Endothelial cell of umbilical vein (primary cell): ENCODE results near the gene CT47C1. TPM values are rescaled to one million over a fixed set of nuclear protein-coding genes. Genes with fewer than 3 reads are reported as not detected.
"Not testable (repeated sequence)": the region's sequence is repeated elsewhere in the genome, so short reads cannot be mapped to it uniquely, and the experiment has no call there.

ENCODE experiments used
- BruUV-seq: library from RNA; stranded (reverse); fragments of 400-500 nt; replicated peaks from 2 replicates; lab custom pipeline; 2021; lab: Mats Ljungman, UMichigan
- CTCF ChIA-PET: fragments of 300-600, 350-600 bp; sonication (Branson Sonifier 250); formaldehyde crosslinking; loops from one replicate; lab custom pipeline; 2021; ENCODE audit warnings: antibody characterized with exemption, inconsistent platforms; lab: Charles Lee
- POLR2A ChIA-PET: fragments of 300-600, 350-600 bp; sonication (Branson Sonifier 250); formaldehyde crosslinking; loops from one replicate; lab custom pipeline; 2021; ENCODE audit warnings: antibody characterized with exemption, inconsistent platforms; lab: Charles Lee
- DNase-seq: peaks from one replicate; pipeline ENCODE4 v3.0.0-alpha.2; 2011; ENCODE audit warnings: low read depth, low spot score
- FAIRE-seq: peaks from 2 replicates; lab custom pipeline; 2011; peaks lifted over from hg19 to GRCh38; lab: Jason Lieb, UNC
- H2AFZ ChIP-seq: 2 replicates; pipeline ENCODE4 v1.6.0; 2012; ENCODE audit warnings: low read depth, low read length, control low read depth, inconsistent platforms
- H3K27ac ChIP-seq: 2 replicates; pipeline ENCODE4 v1.5.1; 2011; ENCODE audit warnings: low read depth, mild to moderate bottlenecking, control low read depth, low read length, moderate library complexity; ENCODE audit not compliant: insufficient read depth
- H3K27me3 ChIP-seq, 2 experiments: 2 replicates each; pipeline versions ENCODE4 v1.6.0 to v1.6.1; 2011; ENCODE audit warnings: low read length in 2 of 2, mixed read lengths in 1 of 2; ENCODE audit not compliant: control insufficient read depth in 2 of 2, insufficient read depth in 2 of 2
- H3K36me3 ChIP-seq, 2 experiments: 2 replicates in 1 of 2; 3 replicates in 1 of 2; pipeline ENCODE4 v1.5.1; 2011; ENCODE audit warnings: low read length in 2 of 2, mild to moderate bottlenecking in 1 of 2, moderate library complexity in 1 of 2; ENCODE audit not compliant: control insufficient read depth in 2 of 2, insufficient read depth in 2 of 2; ENCODE audit errors: extremely low read depth in 1 of 2
- H3K4me1 ChIP-seq: 3 replicates; pipeline ENCODE4 v1.5.1; 2011; ENCODE audit warnings: mild to moderate bottlenecking, low read length; ENCODE audit not compliant: control insufficient read depth, insufficient read depth; ENCODE audit errors: extremely low read depth
- H3K4me2 ChIP-seq: 2 replicates; pipeline ENCODE4 v1.6.1; 2011; ENCODE audit warnings: low read length, control low read depth, mixed read lengths; ENCODE audit not compliant: insufficient read depth
- H3K4me3 ChIP-seq, 3 experiments: fragments of 200-600 bp in 1 of 3; sonication (generic), shearing (Covaris generic) in 1 of 3; replicated peaks in 1 of 3; 2 replicates each; pipeline ENCODE4 v1.5.1; 2011 to 2016; ENCODE audit warnings: control low read depth in 3 of 3, low read length in 3 of 3, mild to moderate bottlenecking in 2 of 3, inconsistent platforms in 1 of 3, low read depth in 1 of 3, moderate library complexity in 1 of 3; ENCODE audit not compliant: insufficient read depth in 1 of 3
- H3K79me2 ChIP-seq: 2 replicates; pipeline ENCODE4 v1.6.0; 2012; ENCODE audit warnings: low read length, inconsistent platforms; ENCODE audit not compliant: control insufficient read depth, insufficient read depth
- H3K9ac ChIP-seq: replicated peaks from 2 replicates; pipeline ENCODE3; 2011; ENCODE audit warnings: low read length, control low read depth; ENCODE audit not compliant: insufficient read depth; ENCODE audit errors: extremely low read depth
- H3K9me1 ChIP-seq: replicated peaks from 3 replicates; pipeline ENCODE4 v1.6.0; 2011; ENCODE audit warnings: mild to moderate bottlenecking, low read length; ENCODE audit not compliant: control insufficient read depth, insufficient read depth; ENCODE audit errors: extremely low read depth
- H3K9me3 ChIP-seq: replicated peaks from 2 replicates; pipeline ENCODE4 v1.5.1; 2012; ENCODE audit warnings: low read length, inconsistent platforms; ENCODE audit not compliant: control insufficient read depth, insufficient read depth
- H4K20me1 ChIP-seq: replicated peaks from 2 replicates; pipeline ENCODE3; 2011; ENCODE audit warnings: mild to moderate bottlenecking, low read length; ENCODE audit not compliant: control insufficient read depth, insufficient read depth; ENCODE audit errors: extremely low read depth
- dilution Hi-C: fragments of 300-500 bp; cut with MboI; formaldehyde crosslinking; loops from one replicate; pipeline ENCODE4 v1.15.0; 2019; ENCODE audit warnings: low sequenced_read_pairs; ENCODE audit not compliant: extremely low pct_ligation_motif_present
- intact Hi-C: fragments of 100-400 bp; cut with micrococcal nuclease; formaldehyde crosslinking; loops from one replicate; pipeline ENCODE4 v1.10.0; 2022
- polyA plus RNA-seq, 4 experiments: library from polyadenylated mRNA; depleted of rRNA in 3 of 4; stranded (reverse) in 3 of 4; unstranded in 1 of 4; fragments of >200 nt; gene quantifications; 2 replicates each; pipeline versions ENCODE4 v1.2.1 to v1.2.3, GENCODE V29; 2011 to 2012; ENCODE audit warnings: missing spikeins in 1 of 4
- total RNA-seq: library from RNA; stranded (reverse); gene quantifications from 2 replicates; pipeline ENCODE4 v1.2.3, GENCODE V29; 2021

The CT47C1 gene
- total and polyA plus RNA-seq, 2 donors (not counting 3 experiments of a cell fraction or from before 2014, with no cell fraction given): not detected

- H3K9me3 ChIP-seq, H3K27ac ChIP-seq, H3K27me3 ChIP-seq, H3K9me1 ChIP-seq, H4K20me1 ChIP-seq, dilution Hi-C loops, DNase-seq, H3K9ac ChIP-seq, H2AFZ ChIP-seq, intact Hi-C loops, H3K36me3 ChIP-seq, CTCF ChIA-PET, H3K4me3 ChIP-seq, BruUV-seq, FAIRE-seq, H3K79me2 ChIP-seq, H3K4me2 ChIP-seq, H3K4me1 ChIP-seq, POLR2A ChIA-PET: not testable (repeated sequence)
Observed at GRCh38 chrX:119026344-119026743, 46.4 kb upstream of the CT47C1 start.

GRCh38 chrX:119027960-119028732 lies 44.6 kb upstream of the CT47C1 start:
- BruUV-seq, H3K4me3 ChIP-seq, H3K27me3 ChIP-seq, H3K4me2 ChIP-seq, H3K36me3 ChIP-seq, H3K9me3 ChIP-seq, dilution Hi-C loops, H3K9me1 ChIP-seq, H4K20me1 ChIP-seq, H3K79me2 ChIP-seq, POLR2A ChIA-PET, H3K4me1 ChIP-seq, H2AFZ ChIP-seq, H3K27ac ChIP-seq, intact Hi-C loops, H3K9ac ChIP-seq, DNase-seq: not testable (repeated sequence)
- FAIRE-seq: peak; percentile 8
- CTCF ChIA-PET: interaction anchor here (1.5 kb wide), 1 partner anchor 39 kb away, joined by 4 read pairs; no protein-coding TSS in a partner anchor
